GM18517 (cell line): ENCODE results near the gene ANKRD60.

Experiments
- ATAC-seq: cut with Tn5 transposase; IDR thresholded peaks from one replicate; pipeline ENCODE4 v1.9.1; 2021; ENCODE audit warnings: mild to moderate bottlenecking, moderate library complexity; ENCODE audit not compliant: unreplicated experiment

The ANKRD60 gene

DNA sequence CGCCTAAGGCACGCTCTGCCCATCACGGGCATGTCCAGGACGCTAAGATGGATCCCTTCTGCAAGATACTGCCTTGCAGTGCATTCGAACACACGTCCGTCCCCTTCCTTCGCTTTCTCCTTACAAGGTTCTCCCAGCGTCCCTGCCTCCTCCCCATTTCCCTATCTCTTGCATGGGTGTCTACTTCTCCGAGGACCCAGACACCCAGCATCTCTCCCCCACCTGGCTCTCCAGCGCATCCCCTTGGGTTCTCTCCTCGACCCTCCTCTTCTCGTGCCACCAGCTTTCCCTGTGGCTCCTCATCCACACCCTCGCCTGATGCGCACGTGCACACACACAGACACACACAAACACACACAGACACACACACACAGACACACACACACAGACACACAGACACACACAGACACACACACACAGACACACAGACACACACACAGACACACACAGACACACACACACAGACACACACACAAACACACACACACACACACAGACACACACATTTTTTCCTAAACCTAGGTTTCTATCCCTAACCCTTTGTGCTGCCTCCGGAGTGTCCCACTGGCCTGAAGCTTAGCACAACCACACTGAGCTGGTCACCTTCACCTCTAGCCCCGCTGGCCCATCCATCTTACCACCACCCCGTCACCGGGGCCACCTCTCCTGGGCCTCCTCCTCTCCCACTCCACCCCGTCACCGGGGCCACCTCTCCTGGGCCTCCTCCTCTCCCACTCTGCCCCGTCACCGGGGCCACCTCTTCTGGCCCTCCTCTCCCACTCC, 31.9 kb downstream of the ANKRD60 start:
- ATAC-seq, result no peak

DNA sequence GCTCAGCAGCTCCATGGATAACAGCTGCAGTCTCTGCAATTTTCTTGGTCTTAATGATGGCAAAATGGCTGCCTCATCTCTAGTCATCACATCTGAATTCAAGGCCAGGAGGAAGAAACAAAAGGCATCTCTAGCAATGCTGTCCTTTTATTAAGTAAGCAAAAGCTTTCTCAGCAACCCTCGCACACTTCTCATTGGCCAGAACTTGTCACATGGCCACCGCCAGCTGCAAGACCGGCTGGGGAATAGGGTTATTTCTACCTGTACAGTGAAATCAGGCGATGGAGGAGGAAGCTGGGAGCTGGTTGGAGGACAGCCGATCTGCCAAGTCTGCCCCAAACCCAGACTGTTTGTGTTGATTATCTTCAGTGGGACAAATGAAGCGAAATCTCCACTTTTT, 33.4 kb downstream of the ANKRD60 start:
- no peak for ATAC-seq

DNA sequence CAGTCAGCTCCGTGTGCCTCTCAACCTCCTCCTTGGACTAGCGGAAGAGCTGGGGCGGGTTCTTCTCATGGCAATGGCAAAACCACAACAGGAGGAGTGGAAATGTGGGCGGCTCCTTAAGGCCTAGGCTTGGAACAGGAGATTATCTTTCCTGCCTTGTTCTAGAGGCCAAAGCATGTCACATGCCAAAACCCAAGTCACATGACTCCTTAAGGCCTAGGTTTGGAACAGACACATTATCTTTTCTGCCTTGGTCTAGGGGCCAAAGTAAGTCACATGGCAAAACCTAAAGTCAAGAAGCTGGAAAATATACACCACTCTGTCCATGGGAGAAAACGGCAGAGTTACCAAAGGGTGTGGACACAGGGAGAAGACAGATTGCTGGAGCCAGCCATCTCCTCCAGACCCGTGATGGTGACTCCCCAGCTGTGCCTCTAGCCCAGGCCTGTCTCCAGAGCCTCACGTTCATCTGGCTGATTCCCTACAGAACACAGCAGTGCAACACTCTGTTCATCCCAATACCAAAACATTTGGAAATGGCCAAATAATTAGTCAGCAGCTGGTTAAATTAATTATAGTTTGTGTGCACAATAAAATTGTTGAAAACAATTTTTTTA, 34.2 kb downstream of the ANKRD60 start:
- no peak for ATAC-seq

DNA sequence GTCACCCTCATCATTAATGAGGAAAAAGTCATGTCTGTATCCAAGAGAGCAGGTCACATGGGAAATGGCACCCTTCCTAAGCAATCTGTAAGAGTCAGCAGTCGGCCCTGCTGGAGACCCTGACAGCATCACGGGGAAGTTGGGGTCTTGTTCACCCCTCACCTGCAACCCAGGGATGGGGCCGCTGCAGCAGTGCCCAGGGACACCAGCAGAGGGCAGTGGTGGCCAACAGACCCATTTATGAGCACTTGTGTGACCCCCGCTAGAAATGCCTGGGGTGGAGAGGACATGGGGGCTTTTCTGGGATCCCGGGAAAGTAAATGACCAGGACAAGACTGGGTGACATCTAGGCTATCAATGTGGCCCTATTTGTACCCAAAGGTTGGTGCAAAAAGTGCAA, 35.9 kb downstream of the ANKRD60 start:
- ATAC-seq, result no peak

DNA sequence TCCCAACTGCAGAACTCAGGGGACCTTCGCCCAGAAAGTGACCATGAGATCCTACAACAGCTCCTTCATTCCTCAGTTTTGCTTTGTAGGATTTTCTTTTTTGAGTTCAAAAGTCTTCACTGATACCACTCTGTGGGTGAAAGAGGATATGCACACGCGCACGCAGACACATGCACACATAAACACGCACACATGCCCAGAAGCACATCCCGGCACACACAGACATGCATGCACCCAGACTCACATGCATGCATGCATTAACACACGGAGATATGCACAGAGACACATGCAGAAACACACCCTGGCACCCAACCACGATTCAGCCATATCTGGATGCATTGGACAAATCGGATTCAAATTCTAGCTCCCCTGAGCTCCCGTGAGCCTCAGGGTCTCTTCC, 36.4 kb downstream of the ANKRD60 start:
- ATAC-seq, result no peak

DNA sequence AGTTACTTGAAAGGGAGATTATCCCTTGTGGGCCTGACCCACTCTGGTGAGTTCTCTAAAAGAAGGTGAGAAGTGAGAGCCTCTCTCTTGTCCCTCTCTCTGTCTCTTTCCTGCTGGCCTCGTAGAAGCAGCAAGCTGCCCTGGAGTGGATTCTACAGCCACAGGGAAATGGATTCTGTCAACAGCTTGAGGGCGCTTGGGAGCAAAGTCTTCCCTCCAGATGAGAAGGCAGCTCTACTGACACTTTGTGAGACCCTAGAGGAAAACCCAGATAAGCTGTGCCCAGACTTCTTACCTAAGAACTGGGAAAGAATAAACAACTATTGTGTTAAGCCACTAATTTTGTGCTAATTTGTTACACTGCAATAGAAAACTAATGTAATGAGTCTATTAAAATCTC, 39.9 kb downstream of the ANKRD60 start:
- no peak for ATAC-seq

DNA sequence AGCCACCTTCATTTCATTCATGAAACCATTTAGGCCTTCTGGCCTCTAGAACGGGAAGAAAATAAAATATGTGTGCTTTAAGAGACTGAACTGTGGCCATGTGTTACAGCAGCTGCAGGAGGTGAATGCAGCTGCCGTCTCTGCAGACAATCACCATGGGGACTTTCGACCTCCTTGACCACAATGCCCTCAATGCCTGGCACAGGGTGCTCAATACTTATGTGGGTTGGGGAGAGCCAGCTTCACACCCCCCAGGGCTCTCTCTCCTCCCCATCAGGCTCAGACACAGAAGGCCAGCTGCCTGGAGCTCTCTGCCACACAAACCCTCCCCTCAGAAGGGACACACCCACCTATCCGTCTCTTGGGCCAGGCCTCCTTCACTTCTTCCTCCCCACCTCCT, 43.5 kb downstream of the ANKRD60 start:
- no peak for ATAC-seq

DNA sequence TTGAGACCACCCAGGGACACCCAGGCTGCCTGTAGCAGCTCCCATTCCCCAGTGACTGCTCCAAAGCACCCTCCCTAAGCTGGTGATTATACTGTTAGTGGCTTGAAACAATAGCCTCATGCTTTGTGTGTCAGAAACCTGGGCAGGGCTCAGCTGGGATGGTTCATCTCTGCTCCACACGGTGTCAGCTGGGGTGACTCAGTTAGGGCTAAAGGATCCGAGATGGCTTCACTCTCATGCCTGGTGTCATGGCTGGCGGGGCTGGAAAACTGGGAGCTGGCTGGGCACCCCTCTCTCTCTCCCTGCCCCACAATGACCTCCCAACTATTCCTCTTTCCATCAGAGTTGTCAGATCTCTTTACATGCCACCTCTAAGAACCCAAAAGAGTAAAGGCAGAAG, 44.4 kb downstream of the ANKRD60 start:
- no peak for ATAC-seq

DNA sequence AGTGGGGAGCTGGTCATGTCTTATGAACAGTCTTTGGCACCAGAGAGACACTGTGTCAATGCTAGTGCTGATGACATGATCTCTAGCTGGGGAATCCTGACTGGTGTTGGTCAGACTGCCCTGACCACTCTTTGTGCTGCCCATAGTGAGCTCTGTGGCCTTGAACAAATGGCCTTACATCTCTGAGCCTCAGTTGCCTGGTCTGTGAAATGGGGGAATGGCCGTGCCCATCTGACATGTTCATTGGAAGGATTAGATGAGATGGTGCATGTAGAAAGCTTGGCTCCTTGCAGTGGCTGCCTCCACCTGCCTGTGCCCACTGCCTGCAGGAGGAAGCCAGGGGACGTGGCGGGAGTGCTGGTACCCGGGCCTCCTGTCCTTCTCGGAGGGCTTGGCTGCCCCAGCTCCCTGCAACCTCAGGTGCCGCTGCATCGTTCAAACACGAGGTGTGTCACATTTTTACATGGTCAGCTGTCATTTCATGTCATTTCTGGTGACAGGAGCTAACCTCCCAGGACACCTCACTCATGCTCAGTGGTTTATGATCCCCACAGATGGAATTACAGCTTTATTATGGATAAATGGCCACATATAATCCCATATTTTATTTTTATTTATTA, 45.8 kb downstream of the ANKRD60 start:
- no peak for ATAC-seq

DNA sequence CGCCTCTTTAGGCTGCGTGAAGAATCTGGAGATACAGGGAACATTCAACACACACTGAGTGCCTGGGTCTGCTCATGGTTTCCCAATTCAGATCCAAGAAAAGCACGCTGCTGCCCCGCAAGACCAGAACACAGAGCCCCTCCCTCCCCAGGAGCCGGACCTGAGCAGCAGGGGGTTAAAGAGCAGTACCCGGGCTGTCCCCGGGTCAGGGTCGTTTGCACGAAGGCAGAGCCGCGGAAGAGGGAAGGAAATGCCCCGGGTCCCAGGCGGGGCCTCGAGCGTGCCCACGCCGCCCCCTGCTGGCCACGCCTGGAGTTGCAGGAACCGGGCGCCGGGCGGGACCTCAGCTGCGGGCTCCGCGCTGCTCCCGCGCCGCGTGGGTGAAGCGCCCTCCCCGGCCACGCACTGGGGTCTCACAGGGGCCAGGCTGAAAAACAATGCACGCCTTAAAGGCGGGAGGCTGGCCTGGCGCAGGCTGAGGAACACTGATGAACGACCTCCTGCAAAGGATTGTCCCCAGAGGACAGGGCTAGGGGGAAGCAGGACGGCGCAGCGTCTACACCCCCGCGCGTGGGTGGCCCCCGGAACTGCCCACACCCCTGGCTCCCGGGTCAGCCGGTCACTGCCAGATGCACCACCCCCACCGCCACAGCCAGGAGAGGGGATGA, 48.9 kb downstream of the ANKRD60 start:
- no peak for ATAC-seq

DNA sequence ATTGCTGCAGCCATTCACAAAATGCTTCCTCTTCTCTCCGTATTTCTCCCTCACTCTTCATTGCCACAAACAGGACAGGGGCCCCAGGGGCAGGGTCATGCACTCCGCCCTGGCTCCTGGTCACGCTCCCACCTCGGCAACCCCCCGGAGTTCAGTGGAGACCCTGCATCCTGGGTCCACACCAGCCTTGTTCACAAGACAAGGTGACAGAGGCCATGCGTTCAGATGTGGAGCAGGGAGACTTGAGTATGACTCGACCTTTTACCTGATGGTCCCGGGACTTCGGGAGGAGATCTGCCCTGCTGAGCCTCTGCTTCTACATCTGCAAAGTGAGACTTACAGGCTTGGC, 49.4 kb downstream of the ANKRD60 start:
- ATAC-seq, result no peak

DNA sequence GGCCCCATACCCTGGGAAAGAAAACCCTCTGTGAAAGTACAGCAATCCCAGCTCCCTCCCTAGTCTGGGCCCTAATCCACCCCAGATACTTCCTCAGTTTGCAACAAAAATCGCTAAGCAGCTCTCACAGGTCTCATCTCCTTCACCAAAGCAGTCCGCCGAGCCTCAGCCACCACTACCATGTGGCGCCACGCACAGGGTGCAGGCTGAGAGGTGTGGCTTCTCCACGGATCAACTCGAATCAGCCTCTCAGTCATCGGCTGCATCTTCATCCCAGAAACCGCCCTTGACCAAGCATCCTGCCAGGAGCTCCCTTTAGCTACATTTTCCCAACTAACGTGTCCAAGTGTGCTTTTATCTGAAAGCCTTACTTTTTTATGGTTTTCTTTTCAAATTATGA, 50.7 kb downstream of the ANKRD60 start:
- ATAC-seq, result no peak

DNA sequence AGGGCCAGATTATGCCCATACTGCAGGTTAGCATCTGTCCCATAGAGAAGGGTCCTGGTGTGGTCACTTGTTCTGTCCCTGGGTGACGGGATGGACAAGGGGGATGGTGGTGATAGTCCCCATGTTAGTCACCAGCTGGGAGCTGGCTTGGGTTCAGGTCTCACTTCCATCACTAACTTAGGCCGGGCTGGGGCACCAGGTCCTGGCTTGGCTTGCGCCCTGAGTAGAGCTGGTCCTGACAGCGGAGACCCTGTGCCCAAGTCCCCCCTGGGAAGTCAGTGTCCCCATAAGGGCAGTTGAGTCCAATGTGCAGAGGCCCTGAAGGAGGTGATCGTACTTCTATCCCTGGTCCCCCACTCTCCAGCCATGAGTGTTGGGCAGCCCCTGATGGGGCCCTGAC, 52.6 kb downstream of the ANKRD60 start:
- no peak for ATAC-seq

DNA sequence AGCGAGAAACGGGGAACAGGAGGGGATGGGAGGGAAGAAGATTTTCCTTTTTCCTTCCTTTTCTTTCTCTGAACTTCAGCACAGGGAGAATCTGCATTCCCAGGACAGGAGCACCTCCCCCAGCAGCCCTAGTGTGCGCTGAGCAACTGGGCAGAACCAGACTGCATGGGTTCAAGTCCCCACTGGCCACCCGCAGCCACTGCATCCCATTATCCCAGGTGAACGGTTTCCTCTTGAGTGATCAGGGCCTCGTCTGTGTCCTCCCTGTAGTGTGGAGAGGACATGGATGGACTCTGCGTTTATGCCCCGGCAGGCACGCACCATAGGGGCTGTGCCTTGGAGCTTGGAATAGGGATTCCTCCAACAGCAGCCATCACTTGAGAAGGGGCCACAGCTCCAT, 53.0 kb downstream of the ANKRD60 start:
- no peak for ATAC-seq

DNA sequence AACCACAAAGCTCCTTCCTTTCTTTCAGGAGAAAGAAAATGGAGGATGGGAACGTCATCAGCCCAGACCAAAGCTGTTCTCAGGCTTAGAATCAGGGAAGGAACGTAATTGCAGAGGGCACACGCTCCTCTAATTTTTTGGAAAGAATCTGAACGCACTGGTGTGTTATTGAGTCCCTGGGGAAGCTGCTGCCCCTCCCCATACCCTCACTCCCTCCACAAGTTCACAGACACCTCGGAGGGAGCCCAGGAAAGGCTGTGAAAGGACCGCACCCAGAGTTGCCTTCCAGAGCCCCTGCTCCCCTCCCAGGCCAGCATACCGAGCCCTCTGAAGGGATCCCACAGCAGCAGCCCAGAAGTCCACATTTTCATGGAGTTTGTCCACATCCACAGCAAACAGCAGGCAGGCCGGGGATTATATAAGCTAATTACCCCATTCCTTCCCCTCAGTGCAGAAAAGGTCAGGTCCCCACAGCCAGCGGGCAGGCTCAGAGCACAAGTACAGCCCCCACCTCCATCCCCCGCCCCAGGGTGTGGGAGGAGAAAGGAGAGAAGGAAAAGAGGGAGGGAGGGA, 53.7 kb downstream of the ANKRD60 start:
- no peak for ATAC-seq

DNA sequence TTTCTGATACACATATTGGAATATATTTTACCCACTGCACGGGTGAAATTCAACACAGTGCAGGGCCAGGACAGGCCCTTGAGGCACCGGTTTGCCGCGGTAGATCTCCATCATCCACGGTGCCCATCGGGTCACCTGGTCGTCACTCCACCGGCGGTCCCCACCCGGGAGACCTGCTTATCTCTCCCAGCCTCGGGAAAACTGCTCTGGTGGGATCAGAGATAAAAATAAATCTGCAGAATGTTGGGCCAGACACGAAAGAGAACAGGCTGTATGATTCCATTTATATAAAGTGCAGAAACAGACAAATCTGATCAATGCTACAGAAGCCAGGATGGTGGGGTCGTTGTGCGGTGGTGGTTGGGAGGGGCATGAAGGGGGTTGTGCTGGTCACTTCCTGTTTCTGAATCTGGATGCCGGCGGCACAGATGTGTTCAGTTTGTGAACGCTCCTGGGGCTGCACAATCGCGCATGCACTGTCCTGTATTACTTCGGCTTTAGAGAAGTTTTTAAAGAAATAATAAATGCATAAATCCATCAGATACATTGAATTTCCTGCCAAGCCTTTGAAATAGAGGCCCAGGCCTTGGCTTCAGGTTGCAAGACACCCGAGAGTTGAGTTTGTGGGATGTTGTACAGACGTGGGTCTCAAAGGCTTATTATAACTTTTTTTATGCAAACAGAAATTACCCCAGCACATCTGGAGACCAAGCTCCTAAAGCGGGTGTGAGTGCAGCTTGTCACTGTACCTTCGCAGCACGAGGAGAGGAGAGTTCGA, 54.3 kb downstream of the ANKRD60 start:
- ATAC-seq, result no peak

DNA sequence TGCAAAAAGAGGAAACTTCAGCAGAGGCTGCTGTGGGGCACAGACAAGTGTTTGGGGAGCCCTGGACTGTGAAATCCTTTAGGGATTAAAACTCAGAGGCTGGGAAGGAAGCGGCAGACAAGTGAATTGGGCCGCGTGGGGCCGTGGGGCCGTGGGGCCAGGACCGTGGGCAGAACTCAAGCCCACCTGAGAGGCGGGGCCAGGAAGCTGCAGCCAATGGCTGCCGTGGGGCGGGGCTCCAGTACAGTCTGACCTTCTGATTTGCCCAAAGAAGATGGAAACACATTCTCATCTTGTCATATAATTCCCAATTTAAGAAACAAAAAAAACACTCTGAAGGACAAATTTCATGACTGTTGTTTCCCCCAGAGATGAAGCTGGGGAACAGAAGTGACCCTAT, 55.4 kb downstream of the ANKRD60 start:
- ATAC-seq, result no peak

DNA sequence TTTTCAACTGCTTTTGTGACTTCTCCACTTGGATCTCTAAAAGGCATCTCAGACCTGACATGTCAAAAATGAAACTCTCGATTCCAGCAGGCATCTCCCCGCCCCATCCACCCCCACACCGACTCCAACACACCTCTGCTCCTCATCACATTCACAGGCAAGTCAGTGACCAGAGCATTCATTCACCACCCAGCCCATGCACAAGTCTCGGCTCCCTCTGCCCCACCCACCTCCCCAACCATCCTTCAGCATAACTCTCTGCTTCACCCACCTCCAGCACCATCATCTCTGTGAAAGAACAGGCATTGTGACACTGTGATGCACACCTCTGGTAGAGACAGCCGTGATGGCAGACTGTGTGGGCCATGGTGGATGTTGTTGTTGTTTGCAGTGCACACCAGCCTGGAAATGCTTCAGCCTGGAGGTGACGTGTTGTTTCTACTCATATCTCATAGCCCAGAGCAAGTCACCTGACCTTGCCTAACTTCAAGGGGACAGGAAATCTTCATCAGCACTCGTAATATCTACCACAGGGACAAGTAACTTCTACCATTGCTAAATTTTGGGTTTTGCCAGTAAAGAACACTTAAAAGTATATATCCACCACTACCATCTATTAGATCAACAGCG, 56.5 kb downstream of the ANKRD60 start:
- ATAC-seq, result no peak

DNA sequence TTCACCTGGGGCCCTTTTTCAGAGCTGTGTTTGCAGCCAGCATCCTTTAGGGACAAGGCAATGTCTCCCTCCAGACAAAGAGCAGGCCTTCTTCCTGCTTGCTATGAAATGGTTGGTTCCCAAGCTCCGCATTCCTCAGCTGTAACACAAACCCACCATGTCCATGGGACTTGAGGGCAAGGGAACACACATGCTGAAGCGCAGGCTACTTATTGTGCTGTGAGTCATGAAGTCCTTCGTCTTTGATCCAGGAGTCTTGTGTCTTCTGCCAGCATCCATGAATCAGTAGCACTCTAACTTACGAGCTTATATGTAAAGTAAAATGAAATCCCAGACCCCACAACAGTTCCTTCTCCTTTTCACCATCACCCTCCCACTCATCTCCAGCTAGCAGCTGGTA, 59.0 kb downstream of the ANKRD60 start:
- no peak for ATAC-seq

DNA sequence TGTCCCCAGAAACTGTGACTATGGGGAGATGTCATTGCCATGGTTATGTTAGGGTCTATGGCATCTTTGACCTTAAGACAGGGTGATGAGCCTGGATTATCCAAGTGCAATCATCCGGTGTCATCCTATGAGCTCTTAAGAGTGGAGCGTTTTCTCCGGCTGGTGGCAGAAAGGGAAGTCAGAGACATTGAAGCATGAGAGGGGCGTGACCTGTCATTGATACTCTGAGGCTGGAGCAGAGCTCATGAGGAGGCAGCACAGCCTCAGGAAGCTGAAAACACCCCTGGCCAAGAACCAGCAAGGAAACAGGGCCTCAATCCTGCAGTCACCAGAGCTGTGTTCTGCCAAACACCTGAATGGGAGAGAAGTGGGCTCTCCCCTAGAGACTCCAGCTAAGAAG, 59.6 kb downstream of the ANKRD60 start:
- no peak for ATAC-seq
